Iris pigment epithelial cell (primary cell): ENCODE data around the gene NFRKB.

Experiments
- DNase-seq: peaks from one replicate; pipeline ENCODE4 v3.0.0-alpha.2; 2011; ENCODE audit warnings: low read depth

Gene NFRKB

DNA sequence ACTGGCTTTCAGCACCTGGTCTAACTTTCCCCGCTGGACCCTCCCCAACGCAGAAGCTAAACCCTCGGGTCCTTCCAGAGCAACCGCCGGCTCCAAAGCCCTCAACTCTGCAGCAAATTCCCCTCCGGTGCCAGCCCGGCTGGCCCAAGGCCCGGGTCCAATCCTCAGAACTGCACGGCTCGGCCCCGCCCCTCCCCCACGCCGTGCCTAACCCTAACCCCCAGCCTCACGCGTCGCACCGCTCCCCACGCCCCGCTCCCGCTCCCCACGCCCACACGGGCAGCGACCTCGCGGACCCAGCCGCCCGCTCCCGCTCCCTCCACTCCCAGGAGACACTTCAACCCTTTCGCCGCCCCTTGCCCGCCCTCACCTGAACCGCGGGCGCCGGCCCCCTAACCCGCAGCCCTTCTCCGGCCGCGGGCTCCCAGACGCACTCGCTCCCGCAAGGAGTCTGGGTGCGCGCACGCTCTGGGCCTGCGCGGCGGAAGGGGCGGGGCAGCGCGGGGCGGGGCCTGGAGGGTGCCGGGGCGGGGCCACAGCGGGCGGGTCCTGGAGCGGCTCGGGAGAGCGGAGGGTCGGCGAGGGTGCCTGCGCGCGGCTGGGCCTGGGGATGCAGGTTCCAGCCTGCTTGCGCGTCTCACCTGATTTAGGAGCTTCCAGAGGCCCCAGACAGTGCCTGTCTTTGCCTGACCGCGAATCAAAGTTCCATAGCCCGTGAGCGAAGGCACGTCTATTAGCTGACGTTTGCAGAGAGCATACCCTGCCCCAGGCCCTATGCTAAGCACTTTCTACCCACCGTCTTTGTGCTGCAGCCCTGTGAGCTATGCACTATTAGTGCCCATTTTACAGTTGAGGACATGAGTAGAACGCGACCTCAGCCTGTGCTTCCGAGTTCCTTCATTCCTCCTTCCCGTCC lies at the start of gene NFRKB:
Gene NFRKB, minus strand, starts transcription at position 453 of the 916 bp plus-strand sequence. CDS start 2,729 bp downstream, outside the sequence.
- DNase-seq, result peak; percentile 59

DNA sequence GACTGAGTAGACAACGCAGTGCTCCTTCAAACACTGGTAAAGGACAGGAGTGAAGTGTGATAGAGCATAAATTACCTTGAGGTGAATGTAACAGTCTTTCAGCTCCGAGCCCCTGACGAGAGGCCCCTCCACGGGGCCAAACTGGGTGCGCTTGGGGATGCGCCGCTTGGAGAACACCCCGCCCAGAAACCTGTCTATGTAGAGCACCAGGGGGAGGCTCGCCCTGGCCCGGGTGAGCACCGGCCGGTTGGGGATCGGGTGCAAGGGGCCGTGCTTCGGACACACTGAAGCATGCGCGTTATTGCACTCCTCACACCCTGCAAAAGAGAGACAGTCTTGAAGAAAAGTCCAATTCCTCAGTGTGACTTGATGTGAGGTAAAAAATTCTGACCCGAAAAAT lies 49.3 kb upstream of the NFRKB start:
- DNase-seq, result no peak

DNA sequence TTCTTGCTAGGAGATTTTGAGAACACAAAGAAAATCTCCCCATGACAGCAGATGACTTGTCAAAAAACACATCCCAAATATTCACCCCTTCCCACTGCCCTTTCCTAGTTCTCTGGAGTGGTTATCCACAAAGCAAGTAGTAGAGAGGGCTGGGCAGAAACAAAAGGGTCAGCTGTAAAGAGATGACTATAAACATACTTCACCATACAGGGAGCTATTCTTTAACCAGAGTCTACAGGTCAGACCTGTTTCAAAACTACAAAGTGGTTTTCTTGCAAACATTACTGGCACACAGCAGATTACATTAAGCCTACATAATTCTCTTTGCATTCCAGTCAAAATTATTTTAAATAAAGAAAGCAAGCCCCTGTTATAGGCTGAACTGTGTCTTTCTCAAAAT lies 47.7 kb upstream of the NFRKB start:
- DNase-seq, result no peak

DNA sequence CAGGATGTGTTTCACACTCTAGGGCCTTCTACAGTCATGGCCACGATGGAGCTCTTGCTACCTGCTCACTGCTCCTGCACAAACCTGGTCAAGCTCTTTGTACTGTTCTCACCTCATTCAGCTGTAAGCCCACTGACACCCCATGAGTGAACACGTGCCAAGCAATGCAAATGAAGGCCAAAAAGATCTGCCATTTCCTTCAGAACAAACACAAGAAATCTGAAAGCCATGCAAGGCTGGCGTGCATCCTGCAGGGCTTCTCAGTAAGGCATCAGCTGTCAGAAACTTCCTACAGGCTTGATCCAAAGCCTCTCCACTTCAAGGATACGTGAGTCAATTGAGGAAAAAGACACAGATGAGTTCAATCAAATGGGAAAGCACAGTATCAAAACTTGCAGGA lies 44.1 kb upstream of the NFRKB start:
- no peak for DNase-seq

DNA sequence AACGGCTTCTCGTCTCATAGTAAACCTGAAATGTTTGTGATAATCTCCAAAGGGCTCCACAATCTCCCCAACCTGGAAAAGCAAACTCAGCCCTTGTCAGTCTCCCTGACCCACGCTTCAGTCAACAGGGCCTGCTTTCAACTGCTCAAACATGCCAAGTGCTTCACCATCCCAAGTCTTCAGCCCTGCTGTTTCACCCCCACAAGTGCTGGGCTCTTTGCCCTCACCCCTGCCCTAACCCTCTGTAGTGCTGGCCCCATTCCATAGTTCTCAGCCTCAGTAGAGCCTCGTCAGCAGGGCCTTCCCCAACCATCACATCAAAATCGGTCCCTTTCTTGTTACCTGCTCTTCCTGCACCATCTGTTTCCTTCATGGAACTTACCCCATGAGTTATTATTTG lies 43.4 kb upstream of the NFRKB start:
- DNase-seq, result no peak

DNA sequence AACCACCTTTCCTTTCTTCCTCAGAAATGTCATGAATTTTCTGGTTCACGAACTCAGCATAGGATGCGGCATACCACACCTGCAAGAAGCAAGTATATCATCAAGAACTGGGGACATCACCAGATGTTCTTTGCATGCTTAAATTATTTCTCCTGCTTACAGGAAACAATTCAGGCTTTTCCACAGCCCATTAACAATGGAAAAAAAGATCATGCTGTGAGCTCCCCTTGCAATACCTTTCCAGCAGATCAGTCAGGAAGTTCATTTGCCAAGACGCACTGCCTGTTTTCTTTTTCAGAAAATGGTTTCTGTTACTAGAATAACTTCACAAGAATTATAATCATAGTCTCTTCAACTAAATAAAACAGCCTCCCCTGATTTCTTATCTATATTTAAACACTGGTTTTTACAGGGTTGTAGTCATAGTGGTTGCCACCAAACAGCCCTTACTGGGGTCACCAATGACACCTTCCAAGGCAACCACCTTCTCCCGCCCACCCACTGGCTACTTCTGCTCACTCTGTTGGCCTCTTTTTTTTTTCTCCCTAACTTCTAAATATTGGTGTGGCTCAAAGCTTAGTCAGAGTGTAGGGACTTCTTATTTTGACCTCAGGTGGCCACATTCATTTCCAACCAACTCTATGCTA lies 42.3 kb upstream of the NFRKB start:
- DNase-seq, result no peak

DNA sequence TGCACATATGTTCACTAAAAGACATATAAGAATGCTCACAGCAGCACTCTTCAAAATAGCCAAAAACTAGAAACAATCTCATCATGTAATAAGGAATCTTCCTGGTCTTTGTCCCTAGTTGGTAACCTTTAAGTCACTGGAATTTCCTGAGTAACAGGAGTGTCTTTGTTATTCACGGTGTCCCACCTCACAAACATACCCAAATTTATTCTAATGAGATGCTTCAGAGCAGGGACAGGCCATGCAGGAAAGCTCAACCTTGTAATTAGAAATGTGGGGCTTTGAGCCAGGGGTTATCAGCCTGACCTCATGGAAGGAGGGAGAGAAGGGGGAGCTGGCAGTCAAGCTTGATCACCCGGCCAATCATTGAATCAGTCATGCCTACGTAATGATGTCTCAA lies 40.3 kb upstream of the NFRKB start:
- no peak for DNase-seq

DNA sequence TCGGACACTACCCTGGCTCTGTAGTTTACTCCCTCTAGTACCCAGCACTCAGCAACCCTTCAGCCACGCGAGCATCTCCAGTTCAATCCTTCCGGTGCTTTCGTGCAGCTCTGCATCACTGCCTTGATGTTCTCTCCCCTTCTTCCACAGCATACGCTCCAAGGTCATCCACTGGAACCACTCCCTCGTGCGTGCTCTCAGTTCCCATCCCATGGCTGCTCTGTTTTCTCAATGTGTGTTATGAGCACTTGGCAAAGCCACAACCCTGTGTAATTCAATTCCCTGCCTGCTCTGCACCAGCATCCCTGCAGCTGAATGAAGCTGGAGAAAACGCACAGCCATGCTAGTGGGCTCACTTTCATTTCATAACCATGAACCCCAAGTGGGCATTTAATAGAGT lies 38.5 kb upstream of the NFRKB start:
- DNase-seq, result no peak

DNA sequence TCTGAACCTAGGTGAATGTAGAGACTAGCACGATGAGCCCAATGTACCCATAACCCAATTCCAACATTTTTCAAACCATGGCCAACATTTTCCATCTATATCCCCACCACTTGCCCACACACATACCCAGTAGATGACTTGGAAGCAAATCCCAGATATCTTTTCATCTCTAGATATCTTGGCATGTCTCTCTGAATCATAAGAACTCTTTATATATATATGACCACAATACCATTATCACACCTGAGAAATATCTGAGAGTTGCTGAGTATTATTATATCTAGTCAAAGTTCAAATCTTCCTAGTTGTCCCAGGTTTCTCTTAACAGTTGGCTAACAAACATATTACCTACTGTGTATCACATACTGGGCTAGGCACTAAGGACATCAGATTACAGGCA lies 37.9 kb upstream of the NFRKB start:
- no peak for DNase-seq

DNA sequence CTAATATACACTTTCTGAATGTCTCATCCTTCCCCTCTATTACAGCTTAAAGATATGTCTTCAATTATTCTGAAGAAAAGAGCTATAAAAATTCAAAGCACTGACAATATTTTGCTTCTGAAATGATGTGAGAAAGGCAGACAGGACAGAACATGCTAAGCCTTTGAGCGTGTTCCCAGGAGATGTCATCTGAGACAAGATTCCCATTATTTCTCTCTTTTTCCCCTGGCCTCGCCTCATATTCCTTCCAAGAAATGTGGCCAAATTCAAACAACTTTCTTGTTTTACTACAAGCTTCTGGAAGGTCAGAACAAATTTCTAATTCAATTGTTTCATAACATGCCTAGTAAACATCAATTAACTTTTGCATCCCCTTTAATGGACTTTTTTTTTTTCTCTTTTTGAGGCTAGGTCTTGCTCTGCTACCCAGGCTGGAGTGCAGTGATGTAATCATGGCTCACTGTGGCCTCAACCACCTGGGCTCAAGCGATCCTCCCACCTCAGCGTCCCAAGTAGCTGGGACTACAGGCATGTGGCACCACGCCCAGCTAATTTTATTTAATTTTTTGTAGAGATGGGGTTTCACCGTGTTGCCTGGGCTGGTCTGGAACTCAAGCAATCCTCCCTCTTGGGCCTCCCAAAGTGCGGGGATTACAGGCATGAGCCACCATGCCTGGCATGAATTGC lies 37.1 kb upstream of the NFRKB start:
- no peak for DNase-seq

DNA sequence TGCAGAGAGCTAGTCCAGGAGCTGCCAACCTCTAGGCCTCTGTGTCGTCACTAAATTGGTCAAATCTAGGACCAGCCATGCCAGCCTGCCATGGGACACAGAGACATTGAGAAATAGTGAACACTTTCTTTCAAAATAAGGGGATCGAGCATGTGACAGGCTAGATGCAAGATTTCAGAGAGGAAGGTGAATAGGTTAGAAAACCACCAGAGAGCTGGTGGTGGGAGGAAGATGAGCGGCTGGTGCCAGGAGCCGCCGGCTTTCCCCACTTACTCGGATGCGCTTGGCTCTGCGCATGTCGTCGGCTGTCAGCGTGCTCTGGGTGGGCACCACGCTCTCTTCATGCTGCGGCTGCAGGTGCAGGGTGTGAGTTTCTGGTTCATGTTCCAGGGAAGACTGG lies 35.4 kb upstream of the NFRKB start:
- DNase-seq, result no peak

DNA sequence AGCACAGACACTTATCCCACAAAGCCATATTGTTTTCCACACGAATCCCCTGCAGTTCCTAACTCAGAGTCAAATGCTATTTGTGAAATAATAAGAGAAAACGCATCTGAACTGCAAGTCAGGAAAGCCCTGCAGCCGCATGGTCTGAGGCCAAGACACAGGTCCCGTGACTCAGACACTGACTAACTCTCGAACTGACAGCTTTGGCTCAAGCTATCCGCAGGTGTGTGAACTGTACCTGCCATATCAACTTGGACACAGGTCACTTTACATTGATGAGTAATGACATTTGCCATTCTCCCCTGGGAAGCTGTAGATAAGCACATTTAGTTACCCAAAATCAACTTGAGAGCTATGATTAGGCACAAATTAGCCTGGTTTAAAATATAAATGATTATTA lies 34.9 kb upstream of the NFRKB start:
- DNase-seq, result peak; percentile 57

DNA sequence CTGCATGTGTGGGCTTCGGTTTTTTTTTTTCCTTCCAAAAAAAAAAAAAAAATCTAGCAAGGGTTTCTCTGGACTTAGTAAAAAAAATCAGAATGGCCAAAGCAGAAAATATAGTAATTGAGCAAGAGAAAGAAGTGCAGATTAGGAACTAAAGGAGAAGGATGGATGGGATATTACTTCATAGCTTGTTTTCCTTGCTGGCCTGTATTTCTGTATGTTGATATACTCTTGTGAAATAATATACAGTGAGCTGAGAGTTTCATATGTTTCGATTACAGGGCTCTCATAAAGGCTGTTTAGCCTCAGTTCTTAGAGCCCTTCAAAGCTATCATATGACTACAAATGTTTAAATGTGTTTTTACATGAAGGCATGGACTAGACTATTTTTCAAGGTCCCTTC lies 34.3 kb upstream of the NFRKB start:
- DNase-seq, result no peak

DNA sequence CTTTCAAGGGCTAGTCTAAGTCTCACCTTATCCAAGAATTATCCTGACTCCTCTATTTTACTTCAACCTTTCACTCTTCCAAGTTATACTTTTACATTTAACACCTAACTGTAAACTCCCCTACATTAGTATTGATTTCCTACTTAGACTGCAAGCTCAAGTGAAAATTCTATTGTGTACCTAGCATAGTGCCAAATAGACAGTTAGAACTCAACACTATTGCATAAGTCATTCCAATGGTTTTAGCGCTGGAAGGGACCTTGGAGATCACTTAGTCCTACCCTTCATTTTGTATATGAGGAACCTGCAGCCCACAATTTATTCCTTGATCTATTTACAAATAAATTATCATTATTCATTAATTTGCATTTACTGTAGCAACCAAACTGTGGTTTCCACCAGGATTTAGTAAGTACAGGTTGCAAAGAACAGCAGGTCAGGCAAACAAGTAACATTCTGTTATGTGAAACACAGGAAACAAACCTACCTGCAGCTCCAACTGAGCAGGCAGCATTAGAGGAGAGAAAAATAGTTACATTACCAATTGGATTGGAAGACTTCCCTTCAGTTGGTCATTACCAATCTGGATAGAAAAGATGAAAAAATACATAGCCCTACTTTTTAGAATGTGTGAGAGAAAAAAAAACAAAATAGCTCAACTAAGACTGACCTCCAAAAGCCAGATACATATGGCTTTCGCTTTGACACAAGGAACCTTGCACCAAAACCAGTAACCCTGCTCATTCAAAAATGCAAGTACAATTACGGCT lies 33.7 kb upstream of the NFRKB start:
- no peak for DNase-seq

DNA sequence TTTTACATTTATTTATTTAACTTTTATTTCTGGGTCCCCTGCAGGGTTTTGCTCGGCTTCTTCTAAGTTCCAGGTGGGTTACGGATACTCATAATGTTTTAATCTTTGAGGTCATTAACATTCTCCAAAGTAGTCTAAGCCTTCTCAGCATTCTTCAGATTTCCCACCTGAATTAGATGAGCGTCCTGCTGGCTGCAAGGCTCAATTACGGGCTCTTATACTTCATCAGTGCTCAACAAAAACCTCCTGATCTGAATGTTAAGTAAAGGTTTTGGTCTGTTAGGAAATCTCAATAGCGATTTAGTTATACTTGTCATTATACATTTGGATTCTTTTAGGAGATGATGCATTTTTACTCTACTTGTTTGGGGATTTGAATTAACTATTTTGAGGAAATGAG lies 27.3 kb upstream of the NFRKB start:
- DNase-seq, result no peak

DNA sequence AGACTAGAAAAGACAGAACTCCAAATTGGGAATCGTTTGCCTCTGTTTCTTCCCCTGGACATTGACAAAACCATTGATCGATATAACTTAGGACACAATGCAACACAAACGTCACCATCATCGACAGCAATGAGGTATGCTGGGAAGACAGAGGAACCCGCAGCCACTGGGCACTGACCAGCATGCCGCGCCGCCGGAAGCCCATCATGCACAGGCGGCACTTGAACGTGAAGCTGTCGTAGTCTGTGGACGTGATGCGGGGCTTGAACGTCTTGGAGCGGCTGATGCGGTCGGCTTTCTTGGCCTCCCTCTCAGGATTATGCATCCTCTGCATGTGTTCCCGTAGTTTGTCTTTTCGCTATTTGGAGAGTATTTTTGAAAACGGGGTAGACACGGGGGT lies 23.0 kb upstream of the NFRKB start:
- no peak for DNase-seq

DNA sequence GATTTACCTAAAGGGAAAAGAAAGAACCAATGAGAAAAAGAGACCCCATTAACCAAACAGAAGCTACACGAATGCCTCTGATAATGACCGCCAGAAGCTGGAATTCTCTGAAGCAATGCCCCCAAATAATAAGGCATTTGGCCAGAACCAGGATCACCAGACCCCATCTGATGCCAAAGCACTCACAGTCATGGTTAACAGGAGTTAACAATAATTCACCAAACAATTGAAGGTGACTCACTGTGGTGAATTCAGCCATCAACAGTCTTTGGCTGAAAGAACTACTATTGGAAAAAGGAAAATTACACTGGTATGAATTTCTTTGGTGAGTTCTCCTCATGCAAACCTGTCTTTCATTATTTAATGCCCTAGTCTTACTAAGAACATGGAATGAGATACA lies 21.9 kb upstream of the NFRKB start:
- DNase-seq, result peak; percentile 23

DNA sequence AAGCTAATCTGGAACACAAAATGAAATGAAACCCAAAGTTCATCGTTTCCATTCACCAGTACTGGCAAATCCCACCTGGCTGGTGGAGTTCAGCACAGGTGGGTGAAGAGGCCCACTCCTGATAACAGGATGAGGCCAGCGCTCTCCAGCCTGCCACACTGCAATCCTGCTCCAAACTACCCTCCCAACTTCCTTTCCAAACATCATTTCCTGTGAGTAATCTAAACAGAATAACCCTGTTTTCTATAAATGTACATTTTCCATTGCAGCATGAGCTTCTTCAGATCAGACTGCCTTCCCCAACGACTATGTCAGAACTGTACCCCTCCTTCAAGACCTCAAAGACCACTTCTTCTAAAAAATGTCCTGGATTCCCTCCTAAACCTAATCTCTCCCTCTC lies 15.9 kb upstream of the NFRKB start:
- peak; percentile 60 for DNase-seq

DNA sequence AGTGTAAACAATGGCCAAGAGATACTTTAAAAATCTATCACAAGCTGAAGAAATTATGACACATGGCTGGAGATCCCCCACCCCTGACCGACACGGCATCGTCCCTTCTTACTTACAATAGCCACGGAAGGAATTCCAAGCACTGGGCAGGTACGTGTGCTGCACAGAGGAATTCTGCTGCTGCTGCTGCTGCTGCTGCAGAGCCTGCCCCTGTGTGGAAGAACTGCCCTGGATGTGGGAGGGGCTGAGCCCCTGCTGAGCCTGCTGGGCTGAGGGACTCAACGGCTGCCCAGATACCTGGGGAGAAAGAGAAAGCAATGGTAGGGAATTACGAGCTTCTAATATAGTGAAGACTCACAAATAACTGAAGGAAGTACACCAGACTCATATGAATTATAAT lies 15.0 kb upstream of the NFRKB start:
- no peak for DNase-seq

DNA sequence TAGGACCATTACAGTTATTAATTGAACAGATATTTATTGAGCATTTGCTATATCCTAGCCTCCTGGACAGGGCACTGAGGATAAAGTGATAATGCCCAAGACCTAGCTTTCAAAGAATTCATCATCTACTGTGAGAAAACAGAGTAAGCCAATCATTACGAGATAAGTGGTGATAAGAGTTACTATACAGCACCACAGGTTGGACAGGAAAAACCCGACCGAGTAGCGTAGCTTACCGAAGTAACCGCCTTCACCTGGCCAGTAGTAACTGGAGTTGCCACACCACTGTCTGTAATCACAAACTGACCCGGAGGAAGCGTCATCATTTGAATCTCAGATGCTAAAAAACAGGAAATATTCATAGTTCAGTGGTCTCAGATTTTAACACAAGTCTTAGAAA lies 10.0 kb upstream of the NFRKB start:
- no peak for DNase-seq

DNA sequence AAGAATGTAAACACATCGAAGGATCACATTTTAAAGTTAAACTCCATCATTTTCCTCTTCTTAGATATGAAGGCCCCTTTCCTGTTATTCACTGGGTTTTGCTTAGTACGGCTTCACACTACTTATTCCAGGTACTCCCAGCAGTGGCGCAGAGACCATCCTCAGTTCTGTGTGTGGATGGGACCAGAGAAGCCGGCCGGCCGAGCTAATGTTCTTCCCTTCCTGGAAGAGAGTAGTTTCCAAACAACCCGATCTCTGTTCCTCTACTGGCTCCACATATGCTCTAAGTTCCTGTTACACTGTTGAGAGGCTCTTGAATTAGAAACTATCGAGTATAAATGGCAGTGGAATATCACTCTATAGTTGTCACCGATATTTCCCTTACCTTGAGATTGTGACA lies 684 bp upstream of the NFRKB start:
- DNase-seq, result no peak
